GM12891 (cell line): ENCODE measurements around the gene EPHX1.
"Not testable (repeated sequence)": the region's sequence is repeated elsewhere in the genome, so short reads cannot be mapped to it uniquely, and the experiment has no call there.

ENCODE experiments used
- PAX5 ChIP-seq: IDR thresholded peaks from 2 replicates; pipeline ENCODE4 v1.6.1; 2011; ENCODE audit warnings: low read length, moderate library complexity, mild to moderate bottlenecking; ENCODE audit not compliant: insufficient read depth, severe bottlenecking
- POLR2A ChIP-seq: IDR thresholded peaks from 2 replicates; pipeline ENCODE4 v1.6.1; 2011; ENCODE audit warnings: low read depth, low read length, control low read depth
- POLR2AphosphoS5 ChIP-seq: IDR thresholded peaks from 2 replicates; pipeline ENCODE4 v1.6.1; 2011; ENCODE audit warnings: low read depth, low read length, control low read depth
- POU2F2 ChIP-seq: IDR thresholded peaks from 2 replicates; pipeline ENCODE4 v1.6.1; 2011; ENCODE audit warnings: low read depth, mild to moderate bottlenecking, control low read depth, low read length, moderate library complexity
- SPI1 ChIP-seq: IDR thresholded peaks from 2 replicates; pipeline ENCODE4 v1.6.1; 2011; ENCODE audit warnings: low read depth, low read length, control low read depth
- TAF1 ChIP-seq: IDR thresholded peaks from 2 replicates; pipeline ENCODE4 v1.6.1; 2011; ENCODE audit warnings: low read depth, low read length, control low read depth

DNA sequence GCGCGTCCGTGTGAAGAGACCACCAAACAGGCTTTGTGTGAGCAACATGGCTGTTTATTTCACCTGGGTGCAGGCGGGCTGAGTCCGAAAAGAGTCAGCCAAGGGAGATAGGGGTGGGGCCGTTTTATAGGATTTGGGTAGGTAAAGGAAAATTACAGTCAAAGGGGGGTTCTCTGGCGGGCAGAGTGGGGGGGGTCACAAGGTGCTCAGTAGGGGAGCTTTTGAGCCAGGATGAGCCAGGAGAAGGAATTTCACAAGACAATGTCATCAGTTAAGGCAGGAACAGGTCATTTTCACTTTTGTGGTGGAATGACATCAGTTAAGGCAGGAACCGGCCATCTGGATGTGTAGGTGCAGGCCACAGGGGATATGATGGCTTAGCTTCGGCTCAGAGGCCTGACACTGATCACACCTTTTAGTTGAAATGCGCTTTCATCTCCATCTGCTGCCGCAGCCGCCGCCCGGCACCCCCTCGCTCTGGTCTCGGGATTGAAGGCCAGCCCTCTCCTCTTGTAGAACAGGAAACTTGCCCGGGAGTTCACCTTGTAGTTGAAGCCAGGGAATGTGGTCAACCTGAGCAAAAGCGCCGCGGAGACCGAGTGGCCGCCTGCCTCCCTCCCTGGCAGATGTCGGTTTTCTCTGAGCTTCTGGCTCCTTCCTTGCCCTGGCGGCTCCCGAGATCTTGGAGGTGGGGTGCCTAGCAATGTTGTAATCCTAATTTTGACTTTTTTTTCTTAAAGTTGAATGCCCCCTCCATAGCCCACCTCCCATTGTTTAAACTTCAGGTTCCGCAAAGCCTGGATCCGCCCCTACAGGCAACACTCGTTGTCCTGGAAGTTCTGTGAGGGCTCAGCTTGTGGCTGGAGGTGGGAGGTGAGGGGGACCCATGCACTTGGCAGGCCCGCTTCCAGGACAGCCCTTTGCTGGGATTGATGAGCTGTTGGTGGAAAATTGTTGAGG, 935 bp downstream of the EPHX1 start:
- TF ChIP-seq POLR2A, TAF1, POLR2AphosphoS5, PAX5, SPI1, POU2F2: not testable (repeated sequence)
